BE2C (cell line): ENCODE measurements around the gene BRD1.

Experiments used
- DNase-seq: peaks from one replicate; pipeline ENCODE4 v3.0.0-alpha.2; 2020
- H3K27me3 ChIP-seq: fragments of 250-450 bp; sonication (Bioruptor Pico); 2 replicates; pipeline ENCODE4 v1.5.1; 2020; ENCODE audit warnings: mild to moderate bottlenecking
- H3K36me3 ChIP-seq: fragments of 250-450 bp; sonication (Bioruptor Pico); 2 replicates; pipeline ENCODE4 v1.5.1; 2020; ENCODE audit warnings: mild to moderate bottlenecking
- H3K4me1 ChIP-seq: fragments of 250-450 bp; sonication (Bioruptor Pico); 2 replicates; pipeline ENCODE4 v1.5.1; 2020
- H3K4me3 ChIP-seq: 2 replicates; pipeline ENCODE4 v1.5.1; 2011; ENCODE audit warnings: low read depth, low read length
- H3K9me3 ChIP-seq: fragments of 250-450 bp; sonication (Bioruptor Pico); 2 replicates; pipeline ENCODE4 v1.5.1; 2020
- CTCF ChIP-seq: IDR thresholded peaks from 2 replicates; pipeline ENCODE4 v1.5.1; 2012; ENCODE audit warnings: mild to moderate bottlenecking, low read depth, low read length

Gene BRD1

DNA sequence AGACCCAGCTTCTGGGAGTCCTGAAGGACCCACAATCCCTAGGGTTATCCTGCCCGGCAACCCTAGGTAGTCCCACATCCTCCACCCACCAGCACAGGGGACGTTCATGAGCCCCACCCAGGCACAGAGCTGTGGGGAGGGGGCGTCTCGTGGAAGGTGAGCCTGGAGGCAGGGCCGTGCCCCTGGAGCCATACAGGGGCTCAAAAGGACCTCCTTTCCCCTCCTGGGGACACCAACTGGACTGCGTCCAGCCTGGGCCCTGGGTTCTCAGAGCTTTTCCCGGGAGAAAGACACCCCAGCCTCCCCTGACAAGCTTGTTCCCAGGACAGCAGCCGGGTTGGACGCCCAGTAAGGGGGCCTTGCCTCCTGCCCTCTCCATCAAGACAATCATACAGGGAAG, 78.4 kb downstream of the BRD1 start:
- Histone ChIP-seq H3K4me3 (no peak overlapping the region), H3K4me1 (no peaks in the 10 kb centered on the region), H3K9me3 (no peaks in the 10 kb centered on the region), H3K27me3 (peaks cover 4% of the 10 kb centered on the region; the same call in 1 of the 2 replicates), H3K36me3 (no peaks in the 10 kb centered on the region)
- TF ChIP-seq CTCF: no peak
- DNase-seq: no peak

- Histone ChIP-seq H3K4me3 (no peak overlapping the region), H3K4me1 (no peaks in the 10 kb centered on the region), H3K36me3 (no peaks in the 10 kb centered on the region), H3K27me3 (peaks cover 4% of the 10 kb centered on the region; the same call in 1 of the 2 replicates), H3K9me3 (no peaks in the 10 kb centered on the region)
- DNase-seq: no peak
- no peak for TF ChIP-seq CTCF
These were observed 79.2 kb downstream of the BRD1 start for GRCh38 chr22:49748514-49748913.

DNA sequence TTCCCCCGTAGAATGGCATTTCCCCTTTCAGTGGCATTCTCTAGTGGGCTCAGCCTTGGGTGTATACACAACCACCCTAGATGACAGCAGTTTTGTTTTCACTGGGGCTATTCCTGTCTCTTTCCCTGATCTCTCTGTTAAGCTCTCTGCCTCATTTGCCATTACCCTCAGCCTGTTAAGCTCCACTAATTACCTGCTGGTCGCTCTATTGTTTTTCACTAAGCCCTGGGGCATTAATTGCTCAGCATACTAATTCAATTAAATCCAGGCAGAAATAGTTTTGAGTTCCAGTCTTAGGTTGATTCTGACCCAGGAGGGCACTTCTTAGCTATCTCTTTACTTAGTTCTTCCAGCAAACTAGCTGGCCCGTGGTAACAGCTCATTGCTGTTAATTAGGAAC, 80.0 kb downstream of the BRD1 start:
- DNase-seq: no peak
- H3K9me3 ChIP-seq: no peaks in the 10 kb centered on the region
- no peak overlapping the region for H3K4me3 ChIP-seq
- H3K36me3 ChIP-seq: no peaks in the 10 kb centered on the region
- TF ChIP-seq CTCF: no peak
- H3K4me1 ChIP-seq: no peaks in the 10 kb centered on the region
- H3K27me3 ChIP-seq: peaks cover 4% of the 10 kb centered on the region; the same call in 1 of the 2 replicates

- Histone ChIP-seq H3K9me3 (no peaks in the 10 kb centered on the region), H3K27me3 (no peaks in the 10 kb centered on the region; the same call in 1 of the 2 replicates), H3K4me1 (no peaks in the 10 kb centered on the region), H3K36me3 (no peaks in the 10 kb centered on the region), H3K4me3 (no peak overlapping the region)
- no peak for DNase-seq
- no peak for TF ChIP-seq CTCF
These were observed 80.5 kb downstream of the BRD1 start for GRCh38 chr22:49747130-49747529.

DNA sequence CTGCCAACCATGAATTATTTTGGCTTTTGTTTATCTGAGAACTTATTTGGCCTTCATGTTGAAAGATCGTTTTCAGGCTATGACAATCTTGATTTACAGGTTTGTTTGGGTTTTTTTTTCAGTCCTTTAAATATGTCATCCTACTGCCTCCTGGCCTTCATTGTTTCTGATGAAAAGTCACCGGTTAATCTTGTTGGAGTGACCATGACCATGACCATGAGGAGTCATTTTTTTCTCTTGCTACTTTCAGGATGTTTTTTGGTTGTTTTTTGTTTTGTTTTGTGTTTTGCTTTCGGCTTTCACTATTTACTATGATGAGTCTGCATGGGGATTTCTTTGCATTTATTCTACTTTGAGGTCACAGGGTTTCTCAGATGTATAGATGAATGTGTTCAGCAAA, 81.6 kb downstream of the BRD1 start:
- no peak for DNase-seq
- Histone ChIP-seq H3K4me3 (no peak overlapping the region), H3K27me3 (no peaks in the 10 kb centered on the region; the same call in 1 of the 2 replicates), H3K9me3 (no peaks in the 10 kb centered on the region), H3K4me1 (no peaks in the 10 kb centered on the region), H3K36me3 (no peaks in the 10 kb centered on the region)
- TF ChIP-seq CTCF: no peak

DNA sequence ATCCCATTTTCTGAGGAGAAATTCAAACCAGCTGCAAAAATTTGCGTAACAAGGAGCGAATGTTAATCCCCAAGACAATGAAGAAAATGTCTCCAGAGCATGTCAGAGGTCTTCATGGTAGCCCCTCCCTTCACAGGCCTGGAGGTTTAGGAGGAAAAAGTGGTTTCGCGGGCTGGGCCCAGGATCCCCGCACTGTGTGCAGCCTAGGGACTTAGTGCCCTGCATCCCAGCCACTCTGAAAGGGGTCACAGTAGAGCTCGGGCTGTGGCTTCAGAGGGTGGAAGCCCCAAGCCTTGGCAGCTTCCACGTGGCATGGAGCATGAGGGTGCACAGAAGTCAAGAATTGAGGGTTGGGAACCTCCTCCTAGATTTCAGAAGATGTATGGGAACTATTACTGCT, 87.4 kb downstream of the BRD1 start:
- TF ChIP-seq CTCF: no peak
- Histone ChIP-seq H3K9me3 (no peaks in the 10 kb centered on the region), H3K36me3 (no peaks in the 10 kb centered on the region), H3K4me1 (no peaks in the 10 kb centered on the region), H3K4me3 (no peak overlapping the region), H3K27me3 (peaks cover 20% of the 10 kb centered on the region)
- no peak for DNase-seq
